HUES64 (cell line): ENCODE results near the gene MAJIN.

Experiments used
- H3K27ac ChIP-seq: 2 replicates; pipeline ENCODE4 v1.7.0; 2013; ENCODE audit warnings: low read depth, low read length, inconsistent platforms
- H3K27me3 ChIP-seq: 2 replicates; pipeline ENCODE4 v1.6.1; 2013; ENCODE audit warnings: mild to moderate bottlenecking, low read length; ENCODE audit not compliant: insufficient read depth
- H3K36me3 ChIP-seq: 2 replicates; pipeline ENCODE4 v1.6.1; 2013; ENCODE audit warnings: mild to moderate bottlenecking, low read length; ENCODE audit not compliant: insufficient read depth
- H3K4me1 ChIP-seq: 2 replicates; pipeline ENCODE4 v1.6.1; 2013; ENCODE audit warnings: mild to moderate bottlenecking, low read length, moderate library complexity; ENCODE audit not compliant: insufficient read depth
- H3K4me3 ChIP-seq: 2 replicates; pipeline ENCODE4 v1.5.1; 2013; ENCODE audit warnings: mild to moderate bottlenecking, low read length, moderate library complexity
- H3K9ac ChIP-seq: 2 replicates; pipeline ENCODE4 v1.6.1; 2013; ENCODE audit warnings: mild to moderate bottlenecking, low read depth, low read length
- H3K9me3 ChIP-seq: 2 replicates; pipeline ENCODE4 v1.6.1; 2013; ENCODE audit warnings: low read depth, low read length; ENCODE audit not compliant: insufficient read depth
- WGBS: fragments of 150-250, 120-280 bp; methylation state at CpG from one replicate; pipeline ENCODE4 v1.1.7; 2013; ENCODE audit warnings: missing lambda C conversion rate; 5-methylcytosine and 5-hydroxymethylcytosine counted together

The MAJIN gene

DNA sequence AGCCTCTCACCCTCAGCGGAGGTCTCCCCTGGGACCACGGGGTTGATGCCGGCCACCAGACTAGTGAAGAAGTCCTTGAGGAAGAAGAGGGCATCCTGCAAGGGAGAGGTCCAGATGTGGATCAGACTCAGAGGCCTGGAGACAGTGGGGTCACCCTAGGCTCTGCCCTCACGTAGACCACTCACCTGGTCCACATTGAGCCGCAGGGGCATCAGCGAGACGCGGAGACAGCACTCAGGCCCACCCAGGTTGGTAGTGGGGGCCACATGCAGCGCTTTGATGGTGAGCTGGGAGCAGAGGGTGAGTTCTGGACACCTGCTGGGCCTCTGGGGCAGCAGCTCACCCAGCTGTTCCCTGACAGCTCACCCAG is 73.8 kb downstream of the MAJIN start:
- H3K4me1 ChIP-seq, result no peaks in the 10 kb centered on the region
- H3K27me3 ChIP-seq, result no peaks in the 10 kb centered on the region
- no peak overlapping the region for H3K27ac ChIP-seq
- H3K4me3 ChIP-seq, result no peak overlapping the region
- H3K9ac ChIP-seq, result no peak overlapping the region
- H3K36me3 ChIP-seq, result peaks cover 20% of the 10 kb centered on the region
- WGBS, result 93% methylated on average over 9 of the region's 9 CpGs
- H3K9me3 ChIP-seq, result no peaks in the 10 kb centered on the region

DNA sequence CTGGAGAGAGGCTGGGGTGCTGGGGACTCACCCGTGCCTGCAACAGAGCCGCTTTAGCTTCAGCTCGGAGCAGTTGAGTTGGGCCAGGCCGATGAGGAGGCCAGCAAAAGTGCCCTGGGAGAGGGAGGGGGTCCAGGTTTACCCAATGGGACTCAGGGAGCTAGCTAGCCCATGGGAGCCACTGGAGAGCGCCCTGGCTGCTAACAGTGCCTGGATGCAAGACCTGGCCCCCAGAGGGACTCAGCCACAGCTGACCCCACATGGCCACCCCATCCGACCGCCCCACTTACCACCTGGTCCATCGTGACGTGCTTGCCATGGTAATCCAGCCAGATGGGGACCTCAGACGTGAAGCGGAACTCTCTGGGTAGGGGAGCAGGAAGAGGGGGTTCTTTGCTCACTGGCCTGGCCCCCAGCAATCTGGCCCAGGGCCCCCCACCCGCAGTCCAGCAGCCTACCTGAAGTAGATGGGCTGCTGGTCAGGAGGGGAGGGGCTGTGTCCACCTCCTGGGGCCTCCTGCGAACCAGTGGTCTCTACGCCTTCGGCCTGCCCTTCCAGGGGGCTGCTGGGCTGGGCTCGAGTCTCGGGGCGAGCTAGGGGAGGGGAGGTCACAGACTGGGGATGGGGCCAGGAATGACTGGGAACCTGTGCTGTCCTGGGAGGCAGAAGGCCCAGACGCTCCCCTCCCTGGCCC is 74.4 kb downstream of the MAJIN start:
- H3K4me1 ChIP-seq, result no peaks in the 10 kb centered on the region
- no peaks in the 10 kb centered on the region for H3K27me3 ChIP-seq
- 96% methylated on average over 19 of the region's 19 CpGs for WGBS
- peaks cover 20% of the 10 kb centered on the region for H3K36me3 ChIP-seq
- H3K4me3 ChIP-seq, result no peak overlapping the region
- H3K27ac ChIP-seq, result no peak overlapping the region
- no peaks in the 10 kb centered on the region for H3K9me3 ChIP-seq
- H3K9ac ChIP-seq, result no peak overlapping the region

DNA sequence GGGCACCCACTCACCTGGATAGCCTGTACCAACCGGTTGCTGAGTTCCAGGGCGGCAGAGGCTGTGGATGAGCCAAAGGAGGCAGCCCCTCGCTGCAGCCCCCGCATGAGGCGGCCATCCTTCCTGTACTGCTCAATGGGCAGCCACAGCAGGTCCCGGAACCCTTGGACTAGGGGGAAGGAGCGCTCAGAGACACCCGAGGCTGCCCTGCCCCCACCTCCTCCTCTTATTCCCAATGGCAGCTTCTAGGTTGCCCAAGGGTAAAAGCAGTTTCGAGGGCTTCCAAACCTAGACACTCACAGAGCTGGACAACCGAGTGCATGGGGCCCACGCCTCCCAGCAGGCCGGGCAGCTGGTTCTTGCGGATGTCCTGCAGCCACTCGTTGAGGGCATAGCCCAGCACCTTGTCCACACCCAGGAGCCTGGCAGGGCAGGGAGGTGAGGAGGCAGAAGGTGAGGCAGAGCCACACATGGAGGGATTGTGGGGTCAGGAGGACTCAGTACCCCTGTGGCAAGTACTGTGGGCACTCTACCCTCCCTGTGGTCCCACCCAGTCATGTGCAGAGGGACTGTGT is 75.4 kb downstream of the MAJIN start:
- H3K9me3 ChIP-seq, result no peaks in the 10 kb centered on the region
- H3K27ac ChIP-seq, result no peak overlapping the region
- H3K27me3 ChIP-seq, result no peaks in the 10 kb centered on the region
- H3K4me3 ChIP-seq, result no peak overlapping the region
- no peak overlapping the region for H3K9ac ChIP-seq
- 94% methylated on average over 14 of the region's 14 CpGs for WGBS
- peaks cover 20% of the 10 kb centered on the region for H3K36me3 ChIP-seq
- no peaks in the 10 kb centered on the region for H3K4me1 ChIP-seq

DNA sequence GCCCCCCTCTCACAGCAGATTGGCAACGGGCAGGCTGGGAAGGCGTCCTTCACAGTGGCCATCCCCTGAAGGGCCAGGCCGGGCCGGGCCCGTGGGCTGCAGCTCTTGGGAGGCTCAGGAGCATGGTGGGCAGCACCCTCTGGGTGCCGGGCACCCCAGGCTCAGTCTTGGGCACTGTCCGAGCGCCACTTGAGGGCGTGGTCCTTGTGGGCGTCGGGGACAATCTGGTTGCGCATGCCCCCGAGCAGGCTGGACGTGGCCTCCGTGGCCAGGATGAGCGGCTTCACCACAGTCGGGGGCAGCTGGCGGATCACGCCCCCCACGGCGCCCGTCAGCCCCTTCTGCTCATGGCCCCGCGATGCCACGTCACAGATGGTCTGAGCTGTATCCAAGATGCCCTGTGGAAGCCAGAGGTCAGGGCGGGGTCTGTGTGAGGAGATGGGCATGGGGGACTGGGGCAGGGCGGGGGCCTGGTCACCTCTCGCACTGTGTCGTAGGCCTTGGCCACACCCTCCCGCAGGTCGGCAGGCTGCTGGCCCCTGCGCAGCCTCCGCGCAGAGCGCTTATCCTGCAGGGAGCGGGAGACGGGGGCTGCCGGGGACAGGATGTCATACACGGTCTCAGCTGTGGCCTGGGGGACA is 77.0 kb downstream of the MAJIN start:
- Histone ChIP-seq H3K9ac (no peak overlapping the region), H3K4me3 (no peak overlapping the region), H3K27me3 (no peaks in the 10 kb centered on the region), H3K36me3 (peaks cover 17% of the 10 kb centered on the region), H3K9me3 (no peaks in the 10 kb centered on the region), H3K4me1 (no peaks in the 10 kb centered on the region), H3K27ac (no peak overlapping the region)
- WGBS, result 95% methylated on average over 39 of the region's 39 CpGs

DNA sequence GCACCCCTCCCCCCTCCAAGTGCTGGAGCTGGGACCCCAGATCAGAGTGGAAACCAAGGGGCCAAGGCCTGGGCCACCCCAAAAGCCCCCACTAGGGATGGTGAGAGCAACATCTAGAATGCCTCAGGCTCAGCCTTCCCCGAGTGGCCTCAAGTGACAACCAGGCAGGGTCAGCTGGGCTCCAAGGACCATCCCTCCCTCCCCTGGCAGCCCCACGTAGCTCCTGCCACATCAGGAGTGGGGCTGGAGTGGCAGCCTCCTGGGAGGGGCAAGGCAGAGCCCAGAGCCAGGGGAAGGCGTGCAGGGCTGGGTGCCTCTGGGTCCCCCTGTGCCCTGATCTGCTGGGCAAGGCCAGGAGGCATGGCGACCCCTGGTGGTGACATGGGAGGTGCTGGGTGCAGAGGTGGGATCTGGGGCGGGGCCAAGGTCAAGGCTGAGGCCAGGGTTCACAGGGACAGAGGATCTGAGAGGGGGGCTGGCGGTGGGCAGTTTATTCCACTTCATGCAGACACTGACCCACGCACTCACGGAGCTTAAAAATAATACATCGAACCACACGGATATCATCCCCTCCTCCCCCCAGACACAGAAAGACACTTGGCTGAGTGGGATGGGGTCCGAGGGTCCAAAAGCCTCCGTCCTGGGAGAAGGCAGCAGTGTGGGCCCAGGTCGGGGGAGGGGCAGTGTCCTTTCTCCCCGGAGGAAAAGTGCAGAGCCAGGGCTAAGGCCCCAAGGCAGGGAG is 77.7 kb downstream of the MAJIN start:
- WGBS, result 46% methylated on average over 14 of the region's 14 CpGs
- Histone ChIP-seq H3K36me3 (peaks cover 17% of the 10 kb centered on the region), H3K4me1 (no peaks in the 10 kb centered on the region), H3K9ac (no peak overlapping the region), H3K9me3 (no peaks in the 10 kb centered on the region), H3K27me3 (no peaks in the 10 kb centered on the region), H3K4me3 (no peak overlapping the region), H3K27ac (no peak overlapping the region)

DNA sequence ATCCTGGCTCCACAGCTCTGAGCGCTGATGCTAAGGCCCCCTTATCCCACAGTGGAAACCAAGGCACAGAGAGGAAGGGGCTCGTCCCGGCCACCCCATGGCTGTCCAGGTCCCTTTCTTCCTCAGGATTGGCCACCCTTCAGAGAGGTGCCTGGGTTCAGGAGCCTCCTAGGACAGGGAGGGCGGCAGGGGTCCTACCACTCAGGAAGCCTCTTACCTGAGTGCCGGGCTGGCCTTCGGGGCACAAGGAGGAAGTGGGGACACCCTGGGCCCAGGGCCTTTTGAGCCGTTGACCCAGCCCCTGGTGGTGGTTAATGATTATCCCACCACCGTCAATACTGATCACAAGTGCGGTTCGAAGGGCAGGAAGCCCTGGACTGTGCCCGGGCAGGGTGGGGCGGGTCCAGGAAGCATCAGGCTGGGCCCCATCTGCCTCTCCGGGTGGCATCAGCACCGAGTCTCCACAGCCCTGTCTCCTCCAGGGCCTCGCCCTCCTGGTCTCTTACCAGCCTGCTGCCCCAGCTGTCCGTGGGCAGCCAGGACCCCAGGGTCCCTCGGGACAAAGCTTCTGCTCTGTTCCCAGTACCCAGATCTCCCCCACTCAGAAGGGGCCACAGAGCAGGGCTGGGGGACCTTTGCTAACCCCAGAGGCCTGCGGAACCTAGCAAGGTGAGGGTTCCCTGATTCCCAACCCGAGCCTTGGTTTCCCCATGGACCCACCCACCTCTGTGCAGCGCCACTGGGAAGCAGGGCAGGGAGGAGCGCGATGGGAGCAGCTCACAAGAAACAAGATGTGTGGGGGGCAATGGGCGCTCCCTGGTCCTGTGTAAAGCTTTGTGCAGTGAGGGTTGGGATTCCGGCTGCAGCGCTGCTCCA is 78.5 kb downstream of the MAJIN start:
- Histone ChIP-seq H3K27ac (no peak overlapping the region), H3K27me3 (no peaks in the 10 kb centered on the region), H3K9ac (no peak overlapping the region), H3K36me3 (peaks cover 15% of the 10 kb centered on the region), H3K4me1 (peaks cover 5% of the 10 kb centered on the region; the same call in 1 of the 2 replicates), H3K9me3 (no peaks in the 10 kb centered on the region), H3K4me3 (no peak overlapping the region)
- WGBS, result 91% methylated on average over 24 of the region's 25 CpGs

DNA sequence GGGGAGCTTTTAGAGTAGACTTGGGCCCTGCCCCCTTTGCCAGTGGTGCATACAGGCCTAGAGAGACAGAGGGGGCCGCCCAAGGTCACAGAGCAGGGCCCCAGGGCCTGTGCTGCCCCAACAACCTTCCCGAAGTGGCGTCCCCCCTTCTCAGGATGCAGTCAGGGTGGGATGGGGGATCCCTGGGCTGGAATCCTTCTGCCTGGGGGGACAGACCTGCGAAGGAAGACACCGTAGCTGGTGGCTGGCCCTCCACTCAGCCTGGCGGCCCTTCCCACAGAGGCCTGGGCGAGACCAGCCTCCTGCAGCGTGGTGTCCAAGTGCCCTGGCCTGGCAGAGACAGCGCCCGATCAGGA is 79.1 kb downstream of the MAJIN start:
- WGBS, result 93% methylated on average over 10 of the region's 10 CpGs
- H3K9ac ChIP-seq, result no peak overlapping the region
- H3K27ac ChIP-seq, result no peak overlapping the region

DNA sequence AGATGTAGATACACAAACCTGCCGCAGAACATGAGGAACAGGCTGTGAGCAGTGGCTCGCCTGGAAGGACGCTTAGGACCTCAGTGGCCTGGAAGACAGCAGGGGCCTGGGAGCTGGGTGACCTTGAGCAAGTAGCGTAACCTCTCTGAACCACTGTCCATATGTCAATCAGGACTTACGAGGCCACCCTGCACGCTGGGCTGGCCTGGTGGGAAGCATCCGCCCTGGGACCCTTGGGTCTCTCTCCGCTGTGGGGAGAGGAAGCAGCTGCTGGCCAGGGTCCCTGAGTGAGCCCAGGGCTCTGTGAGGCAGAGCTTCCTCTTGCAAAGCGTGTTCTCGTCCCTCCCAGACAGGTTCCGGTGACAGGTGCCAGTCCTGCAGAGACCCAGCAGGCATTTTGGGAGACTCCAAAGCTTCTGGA is 79.5 kb downstream of the MAJIN start:
- Histone ChIP-seq H3K9me3 (no peaks in the 10 kb centered on the region), H3K36me3 (peaks cover 5% of the 10 kb centered on the region; the same call in 1 of the 2 replicates), H3K9ac (no peak overlapping the region; the same call in 1 of the 2 replicates), H3K27me3 (no peaks in the 10 kb centered on the region), H3K4me1 (peaks cover 9% of the 10 kb centered on the region; the same call in 1 of the 2 replicates), H3K4me3 (no peak overlapping the region), H3K27ac (no peak overlapping the region)
- WGBS, result 93% methylated on average over 11 of the region's 11 CpGs

More for the DNA sequence above, 79.1 kb downstream of the MAJIN start:
- Histone ChIP-seq H3K9me3 (no peaks in the 10 kb centered on the region), H3K4me3 (no peak overlapping the region), H3K4me1 (peaks cover 9% of the 10 kb centered on the region; the same call in 1 of the 2 replicates), H3K36me3 (peaks cover 9% of the 10 kb centered on the region; the same call in 1 of the 2 replicates), H3K27me3 (no peaks in the 10 kb centered on the region)

DNA sequence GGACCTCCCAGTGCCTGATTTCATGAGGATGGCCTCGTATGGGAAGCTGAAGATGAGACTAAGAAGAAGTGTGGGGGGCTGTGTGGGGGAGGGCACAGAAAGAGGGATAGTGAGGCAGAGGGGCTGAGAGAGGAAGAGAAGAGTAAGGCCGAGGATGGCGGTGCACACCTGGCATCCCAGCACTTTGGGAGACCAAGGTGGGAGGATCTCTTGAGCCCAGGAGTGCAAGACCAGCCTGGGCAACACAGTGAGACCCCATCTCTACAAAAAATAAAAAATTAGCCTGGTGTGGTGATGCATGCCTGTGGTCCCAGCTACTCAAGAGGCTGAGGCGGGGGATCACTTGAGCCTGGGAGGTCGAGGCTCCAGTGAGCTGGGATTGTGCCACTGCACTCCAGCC is 80.0 kb downstream of the MAJIN start:
- Histone ChIP-seq H3K4me3 (no peak overlapping the region), H3K36me3 (no peaks in the 10 kb centered on the region), H3K27ac (no peak overlapping the region), H3K27me3 (no peaks in the 10 kb centered on the region), H3K9ac (no peak overlapping the region), H3K9me3 (no peaks in the 10 kb centered on the region), H3K4me1 (peaks cover 9% of the 10 kb centered on the region; the same call in 1 of the 2 replicates)
- 86% methylated on average over 5 of the region's 5 CpGs for WGBS

DNA sequence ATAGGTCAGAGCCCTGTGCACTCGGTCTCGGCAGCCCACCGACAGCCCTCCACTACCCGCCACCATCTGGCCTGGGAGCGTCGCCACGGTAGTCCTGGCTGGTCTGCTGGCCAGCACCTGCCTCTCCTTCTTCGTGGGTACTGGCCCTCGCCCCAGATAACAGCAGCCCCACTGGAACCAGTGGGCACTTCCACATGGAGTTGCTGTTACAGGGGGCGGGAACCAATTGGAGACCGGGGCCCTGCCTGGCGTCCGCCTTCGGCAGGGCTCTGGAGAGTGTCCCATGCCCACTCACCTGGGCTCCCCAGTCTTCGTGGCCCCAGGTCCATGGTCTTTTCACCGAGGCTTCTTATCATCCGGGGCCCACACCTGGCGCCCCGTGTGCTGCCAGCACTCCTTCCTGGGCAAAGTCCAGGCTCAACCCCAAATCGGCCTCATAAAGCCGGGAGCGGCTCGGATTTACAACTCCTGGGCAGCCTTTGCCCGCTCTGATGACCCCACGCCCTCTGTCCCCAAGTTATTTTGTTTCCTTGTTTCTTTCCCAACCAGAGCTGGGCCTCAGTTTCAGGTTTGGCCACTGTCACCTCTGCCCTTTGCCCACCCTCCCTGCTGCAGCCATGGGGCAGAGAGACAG is 80.6 kb downstream of the MAJIN start:
- no peaks in the 10 kb centered on the region for H3K27me3 ChIP-seq
- H3K27ac ChIP-seq, result no peak overlapping the region
- peaks cover 9% of the 10 kb centered on the region; the same call in 1 of the 2 replicates for H3K4me1 ChIP-seq
- H3K9me3 ChIP-seq, result no peaks in the 10 kb centered on the region
- no peak overlapping the region for H3K4me3 ChIP-seq
- no peaks in the 10 kb centered on the region for H3K36me3 ChIP-seq
- no peak overlapping the region; the same call in 1 of the 2 replicates for H3K9ac ChIP-seq
- WGBS, result 92% methylated on average over 25 of the region's 25 CpGs
